Esophagus muscularis mucosa (tissue), 4 donors: Measurements from ENCODE around the gene SPINK1. TPM values are rescaled to one million over a fixed set of nuclear protein-coding genes. Genes with fewer than 3 reads are reported as not detected.

Source experiments
- DNase-seq: peaks from one replicate; pipeline ENCODE4 v3.0.0-alpha.2; 2017; ENCODE audit errors: extremely low spot score
- H3K27ac ChIP-seq, 4 donors: fragments of 200-600 bp; sonication (generic); replicated peaks in 1 of 4; 1 replicate in 3 of 4; 2 replicates in 1 of 4; pipeline ENCODE4 v1.5.1; 2016 to 2019; ENCODE audit warnings: mild to moderate bottlenecking in 1 of 4
- H3K27me3 ChIP-seq, 4 donors: fragments of 200-600 bp; sonication (generic); one replicate each; pipeline versions ENCODE4 v1.5.1 to v1.6.0; 2016 to 2019
- H3K36me3 ChIP-seq, 4 donors: fragments of 200-600 bp; sonication (generic); one replicate each; pipeline ENCODE4 v1.5.1; 2016 to 2019
- H3K4me1 ChIP-seq, 4 donors: fragments of 200-600 bp; sonication (generic); one replicate each; pipeline ENCODE4 v1.5.1; 2016 to 2019
- H3K4me3 ChIP-seq, 4 donors: fragments of 200-600 bp; sonication (generic); 1 replicate in 2 of 4; 2 replicates in 2 of 4; pipeline ENCODE4 v1.5.1; 2016 to 2019; ENCODE audit warnings: mild to moderate bottlenecking in 4 of 4, moderate library complexity in 1 of 4
- H3K9me3 ChIP-seq, 4 donors: fragments of 200-600 bp; sonication (generic); 1 replicate in 3 of 4; 2 replicates in 1 of 4; pipeline ENCODE4 v1.5.1; 2016 to 2019
- EP300 ChIP-seq: sonication (generic); formaldehyde crosslinking; IDR thresholded peaks from one replicate; pipeline ENCODE4 v1.6.1; 2017; ENCODE audit warnings: antibody characterized with exemption
- POLR2A ChIP-seq: fragments of 450-650 bp; IDR thresholded peaks from one replicate; pipeline ENCODE4 v1.6.1; 2017; ENCODE audit warnings: antibody characterized with exemption, moderate library complexity, mild to moderate bottlenecking, low read depth
- POLR2AphosphoS5 ChIP-seq, 2 donors: sonication (generic); formaldehyde crosslinking; IDR thresholded peaks; one replicate each; pipeline ENCODE4 v1.6.1; 2017; ENCODE audit warnings: antibody characterized with exemption in 2 of 2
- WGBS: methylation state at CpG from one replicate; pipeline ENCODE4 v1.1.5; 2018; 5-methylcytosine and 5-hydroxymethylcytosine counted together
- intact Hi-C: fragments of 100-400 bp; cut with DNase I; formaldehyde crosslinking; loops from one replicate; pipeline ENCODE4 v1.15.1; 2023
- total RNA-seq, 4 donors: library from RNA; depleted of rRNA; stranded (reverse); fragments of >200 nt; gene quantifications; one replicate each; pipeline versions ENCODE4 v1.1.0 to v1.2.1, GENCODE V29; 2016
- TF ChIP-seq, protein P1 (sequence below), 3 experiments: fragments of 200-600 bp in 2 of 3; fragments of 450-650 bp in 1 of 3; sonication (generic) in 2 of 3; IDR thresholded peaks; one replicate each; pipeline ENCODE4 v1.5.1; 2017 to 2019; ENCODE audit warnings: antibody characterized with exemption in 3 of 3, mild to moderate bottlenecking in 2 of 3, moderate library complexity in 1 of 3

The SPINK1 gene
- total RNA-seq, 4 donors from 2014 or later = not detected

DNA sequence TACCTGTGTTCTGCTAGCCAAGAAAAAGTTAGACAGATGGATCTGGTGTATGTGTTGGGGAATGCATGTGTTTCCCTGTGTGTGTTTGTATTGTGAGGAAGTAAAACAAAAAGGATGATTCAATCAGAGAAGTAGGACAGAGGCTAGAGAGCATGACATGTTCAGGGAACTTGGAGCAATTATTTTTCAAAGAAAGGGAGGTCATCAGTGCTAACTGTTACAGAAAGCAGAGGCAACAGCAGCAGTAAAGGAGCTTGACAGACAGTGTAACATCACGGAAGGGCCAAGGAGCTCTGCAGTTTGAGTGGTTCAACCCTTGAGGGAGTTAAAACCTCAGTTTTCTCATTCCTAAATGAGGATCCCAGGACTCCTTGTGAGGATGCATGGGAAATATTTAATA, 13.2 kb downstream of the SPINK1 start:
- Histone ChIP-seq H3K4me1 (no peaks in the 10 kb centered on the region), H3K27me3 (no peaks in the 10 kb centered on the region), H3K9me3 (no peaks in the 10 kb centered on the region), H3K4me3 (no peak overlapping the region), H3K36me3 (no peaks in the 10 kb centered on the region), H3K27ac (no peak overlapping the region)
- TF ChIP-seq EP300 (no peak), POLR2A (no peak)
- intact Hi-C loops = no loop called here
- DNase-seq = no peak
- 56% methylated on average over 1 of the region's 1 CpG for WGBS

DNA sequence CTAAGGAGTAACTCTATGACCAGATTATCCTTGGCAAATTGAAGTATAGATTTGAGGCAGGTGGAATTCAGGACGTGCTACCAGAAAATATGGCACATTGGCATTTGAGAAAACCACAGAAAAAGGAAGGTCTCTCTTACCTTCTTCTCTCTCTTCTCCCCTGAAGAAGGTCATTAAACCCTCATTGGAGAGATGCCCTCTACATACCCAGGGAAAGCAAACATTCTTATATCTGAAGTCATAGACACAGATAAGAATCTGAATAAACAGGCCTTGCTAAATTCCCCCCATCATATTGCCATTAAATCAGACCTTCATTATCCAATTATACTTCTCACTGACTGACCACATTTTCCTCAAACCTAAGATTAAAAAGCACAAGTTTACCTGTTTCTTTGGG, 17.8 kb downstream of the SPINK1 start:
- 80% methylated on average over 1 of the region's 1 CpG for WGBS
- intact Hi-C loops = no loop called here

DNA sequence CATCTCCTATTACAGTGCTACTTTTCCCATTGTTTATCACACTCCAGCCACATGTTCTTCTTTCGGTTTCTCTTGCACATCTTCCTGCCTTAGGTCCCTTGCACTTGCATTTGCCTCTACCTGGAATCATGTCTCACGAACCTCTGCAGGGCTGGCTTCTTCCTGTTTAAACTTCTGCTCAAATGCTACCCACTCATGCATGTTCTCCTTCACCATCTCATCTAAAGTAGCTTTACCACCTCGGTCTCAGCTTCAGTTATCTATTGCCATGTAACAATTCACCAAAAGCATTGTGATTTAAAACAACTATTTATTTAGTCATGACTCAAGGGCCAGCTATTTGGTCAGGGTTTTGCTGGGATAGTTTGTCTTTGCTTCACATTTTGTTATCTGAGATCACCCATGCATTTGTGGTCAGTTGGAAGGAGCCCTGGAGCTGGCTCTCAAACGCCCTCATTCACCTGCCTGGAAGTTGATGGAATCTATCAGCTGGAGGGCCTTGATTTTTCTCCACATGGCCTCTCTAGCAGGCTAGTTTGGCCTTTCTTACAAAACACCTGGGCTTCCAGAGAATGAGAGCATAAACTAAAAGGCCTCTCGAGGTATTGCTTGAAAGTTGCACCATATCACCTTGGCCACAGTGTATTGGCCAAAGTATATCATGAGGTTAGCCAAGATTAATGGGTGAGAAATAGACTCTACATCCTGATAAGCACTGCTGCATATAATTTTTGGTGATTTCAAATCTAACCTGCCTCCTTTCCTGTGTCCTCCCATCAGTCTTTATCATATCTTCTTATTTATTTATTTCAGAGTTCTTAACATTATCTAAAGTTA, 21.4 kb downstream of the SPINK1 start:
- H3K4me1 ChIP-seq = no peaks in the 10 kb centered on the region
- no peak for DNase-seq
- no peak overlapping the region for H3K4me3 ChIP-seq
- H3K9me3 ChIP-seq = no peaks in the 10 kb centered on the region
- no peak overlapping the region for H3K27ac ChIP-seq
- no peaks in the 10 kb centered on the region for H3K27me3 ChIP-seq
- intact Hi-C loops = no loop called here
- TF ChIP-seq POLR2A (no peak), EP300 (no peak), POLR2AphosphoS5 (IDR thresholded peaks at IDR 0.05) (no peak)
- TF ChIP-seq, protein P1, sequence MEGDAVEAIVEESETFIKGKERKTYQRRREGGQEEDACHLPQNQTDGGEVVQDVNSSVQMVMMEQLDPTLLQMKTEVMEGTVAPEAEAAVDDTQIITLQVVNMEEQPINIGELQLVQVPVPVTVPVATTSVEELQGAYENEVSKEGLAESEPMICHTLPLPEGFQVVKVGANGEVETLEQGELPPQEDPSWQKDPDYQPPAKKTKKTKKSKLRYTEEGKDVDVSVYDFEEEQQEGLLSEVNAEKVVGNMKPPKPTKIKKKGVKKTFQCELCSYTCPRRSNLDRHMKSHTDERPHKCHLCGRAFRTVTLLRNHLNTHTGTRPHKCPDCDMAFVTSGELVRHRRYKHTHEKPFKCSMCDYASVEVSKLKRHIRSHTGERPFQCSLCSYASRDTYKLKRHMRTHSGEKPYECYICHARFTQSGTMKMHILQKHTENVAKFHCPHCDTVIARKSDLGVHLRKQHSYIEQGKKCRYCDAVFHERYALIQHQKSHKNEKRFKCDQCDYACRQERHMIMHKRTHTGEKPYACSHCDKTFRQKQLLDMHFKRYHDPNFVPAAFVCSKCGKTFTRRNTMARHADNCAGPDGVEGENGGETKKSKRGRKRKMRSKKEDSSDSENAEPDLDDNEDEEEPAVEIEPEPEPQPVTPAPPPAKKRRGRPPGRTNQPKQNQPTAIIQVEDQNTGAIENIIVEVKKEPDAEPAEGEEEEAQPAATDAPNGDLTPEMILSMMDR (IDR thresholded peaks at IDR 0.05) = no peak
- H3K36me3 ChIP-seq = no peaks in the 10 kb centered on the region
- WGBS = 62% methylated on average over 5 of the region's 5 CpGs

More for the DNA sequence above, 17.8 kb downstream of the SPINK1 start:
- Histone ChIP-seq H3K27me3 (no peaks in the 10 kb centered on the region), H3K27ac (no peak overlapping the region), H3K4me1 (no peaks in the 10 kb centered on the region), H3K4me3 (no peak overlapping the region), H3K36me3 (no peaks in the 10 kb centered on the region), H3K9me3 (no peaks in the 10 kb centered on the region)
- no peak for DNase-seq
- TF ChIP-seq POLR2AphosphoS5 (IDR thresholded peaks at IDR 0.05) (no peak), POLR2A (no peak), EP300 (no peak)
- TF ChIP-seq, protein P1 (IDR thresholded peaks at IDR 0.05) = no peak

DNA sequence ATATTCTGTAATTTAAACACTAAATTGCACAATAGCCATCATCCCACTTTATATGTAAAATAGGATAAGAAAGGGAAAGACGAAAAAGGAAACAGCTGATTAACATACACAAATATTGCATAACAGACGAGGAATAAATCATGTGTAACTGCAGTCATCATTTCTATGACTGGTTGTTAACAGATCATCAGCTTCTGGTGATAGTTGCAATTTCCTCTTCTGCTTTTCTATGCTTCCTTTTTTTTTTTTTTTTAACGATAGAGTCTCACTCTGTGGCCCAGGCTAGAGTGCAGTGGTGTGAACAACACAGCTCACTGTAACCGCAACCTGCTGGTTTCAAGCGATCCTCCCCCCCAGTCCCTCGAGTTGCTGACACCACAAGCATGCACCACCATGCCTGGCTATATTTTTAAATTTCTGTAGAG, 26.4 kb downstream of the SPINK1 start:
- Histone ChIP-seq H3K4me3 (no peak overlapping the region), H3K27me3 (no peaks in the 10 kb centered on the region), H3K4me1 (no peaks in the 10 kb centered on the region), H3K27ac (no peak overlapping the region), H3K36me3 (no peaks in the 10 kb centered on the region), H3K9me3 (no peaks in the 10 kb centered on the region)
- no peak for DNase-seq
- 66% methylated on average over 6 of the region's 6 CpGs for WGBS
- intact Hi-C loops = no loop called here
- no peak for TF ChIP-seq EP300
- TF ChIP-seq POLR2AphosphoS5 (IDR thresholded peaks at IDR 0.05) = no peak
- TF ChIP-seq, protein P1 (IDR thresholded peaks at IDR 0.05) = no peak
- no peak for TF ChIP-seq POLR2A

DNA sequence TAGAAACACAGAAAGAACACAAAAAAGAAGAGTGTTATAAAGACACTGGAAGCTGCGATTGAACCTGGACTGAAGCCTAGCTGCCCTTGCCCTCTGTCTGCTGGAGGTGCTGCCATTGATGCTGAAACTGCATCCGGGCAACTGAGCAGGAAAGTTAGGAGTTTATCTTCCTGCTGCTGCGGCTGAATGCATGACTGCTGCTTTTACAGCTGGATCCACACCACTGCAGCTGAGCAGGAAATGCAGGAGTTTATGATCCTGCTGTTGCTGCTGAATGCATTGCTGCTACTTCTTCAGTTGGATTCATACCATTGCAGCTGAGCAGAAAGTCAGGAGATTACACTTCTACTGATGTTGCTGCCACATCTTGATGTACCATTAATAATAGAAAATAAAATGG, 27.1 kb downstream of the SPINK1 start:
- Histone ChIP-seq H3K4me3 (no peak overlapping the region), H3K27ac (no peak overlapping the region), H3K27me3 (no peaks in the 10 kb centered on the region), H3K9me3 (no peaks in the 10 kb centered on the region), H3K4me1 (no peaks in the 10 kb centered on the region), H3K36me3 (no peaks in the 10 kb centered on the region)
- DNase-seq = no peak
- intact Hi-C loops = no loop called here
- WGBS = 53% methylated on average over 3 of the region's 3 CpGs
- TF ChIP-seq POLR2A = no peak
- no peak for TF ChIP-seq POLR2AphosphoS5 (IDR thresholded peaks at IDR 0.05)
- TF ChIP-seq, protein P1 (IDR thresholded peaks at IDR 0.05) = no peak
- no peak for TF ChIP-seq EP300
